ENCODE measurements around the gene RAB13.

GRCh38 chr1:153978274-153978909, 7.7 kb downstream of the RAB13 start:
- no peak for TF ChIP-seq POLR2A (IDR thresholded peaks at IDR 0.05)
- TF ChIP-seq CTCF (IDR thresholded peaks at IDR 0.05), result no peak
